ENCODE data around the gene ARHGEF19. TPM values are rescaled to one million over a fixed set of nuclear protein-coding genes. Genes with fewer than 3 reads are reported as not detected.
A peak's percentile ranks its signal among the peaks of the same experiment; 100 is the strongest.

The ARHGEF19 gene
- total RNA-seq, 6 experiments from 2014 or later = 5.5 to 9.0 (median 7.2) TPM

- TF ChIP-seq CTCF (IDR thresholded peaks at IDR 0.05) = no peak
- peaks cover 16% of the 10 kb centered on the region; the same call in 1 of the 2 replicates for H3K27me3 Mint-ChIP-seq (ENCODE audit: insufficient read depth)
- peaks cover 5% of the 10 kb centered on the region; the same call in 1 of the 2 replicates for H3K4me1 Mint-ChIP-seq (ENCODE audit: low read depth)
- H3K9me3 Mint-ChIP-seq = no peaks in the 10 kb centered on the region
- H3K4me3 Mint-ChIP-seq = no peak overlapping the region
- no peak for DNase-seq
- H3K36me3 Mint-ChIP-seq (ENCODE audit: low read depth) = no peaks in the 10 kb centered on the region
- H3K27ac Mint-ChIP-seq = no peak overlapping the region
Measured at GRCh38 chr1:16210581-16210980, 1.9 kb downstream of the ARHGEF19 start.

GRCh38 chr1:16209847-16210407 lies 2.5 kb downstream of the ARHGEF19 start:
- DNase-seq = no peak
- no peak for TF ChIP-seq CTCF (IDR thresholded peaks at IDR 0.05)
- Mint-ChIP-seq H3K36me3 (ENCODE audit: low read depth) (no peaks in the 10 kb centered on the region), H3K9me3 (no peaks in the 10 kb centered on the region), H3K4me3 (no peak overlapping the region), H3K27ac (no peak overlapping the region), H3K27me3 (ENCODE audit: insufficient read depth) (peaks cover 16% of the 10 kb centered on the region; the same call in 1 of the 2 replicates), H3K4me1 (ENCODE audit: low read depth) (peaks cover 5% of the 10 kb centered on the region; the same call in 1 of the 2 replicates)

- H3K27ac Mint-ChIP-seq = no peak overlapping the region
- DNase-seq = no peak
- no peak for TF ChIP-seq CTCF (IDR thresholded peaks at IDR 0.05)
- H3K9me3 Mint-ChIP-seq = no peaks in the 10 kb centered on the region
- peaks cover 5% of the 10 kb centered on the region; the same call in 1 of the 2 replicates for H3K4me1 Mint-ChIP-seq (ENCODE audit: low read depth)
- H3K36me3 Mint-ChIP-seq (ENCODE audit: low read depth) = no peaks in the 10 kb centered on the region
- peaks cover 16% of the 10 kb centered on the region; the same call in 1 of the 2 replicates for H3K27me3 Mint-ChIP-seq (ENCODE audit: insufficient read depth)
- H3K4me3 Mint-ChIP-seq = no peak overlapping the region
Measured at GRCh38 chr1:16209132-16209846, 3.2 kb downstream of the ARHGEF19 start.

- Mint-ChIP-seq H3K27me3 (ENCODE audit: insufficient read depth) (peaks cover 16% of the 10 kb centered on the region; the same call in 1 of the 2 replicates), H3K9me3 (no peaks in the 10 kb centered on the region), H3K27ac (no peak overlapping the region), H3K4me1 (ENCODE audit: low read depth) (peaks cover 5% of the 10 kb centered on the region; the same call in 1 of the 2 replicates), H3K4me3 (no peak overlapping the region), H3K36me3 (ENCODE audit: low read depth) (no peaks in the 10 kb centered on the region)
- no peak for TF ChIP-seq CTCF (IDR thresholded peaks at IDR 0.05)
- peak; percentile 12 for DNase-seq
Measured at GRCh38 chr1:16208270-16208987, 4.0 kb downstream of the ARHGEF19 start.

GRCh38 chr1:16207318-16208269 lies 4.9 kb downstream of the ARHGEF19 start:
- H3K4me3 Mint-ChIP-seq = peak overlapping the region; percentile 89
- H3K36me3 Mint-ChIP-seq (ENCODE audit: low read depth) = no peaks in the 10 kb centered on the region
- peaks cover 5% of the 10 kb centered on the region; the same call in 1 of the 2 replicates for H3K4me1 Mint-ChIP-seq (ENCODE audit: low read depth)
- peak overlapping the region; percentile 99 for H3K27ac Mint-ChIP-seq
- TF ChIP-seq CTCF (IDR thresholded peaks at IDR 0.05) = no peak
- peaks cover 13% of the 10 kb centered on the region; the same call in 1 of the 2 replicates for H3K27me3 Mint-ChIP-seq (ENCODE audit: insufficient read depth)
- no peaks in the 10 kb centered on the region for H3K9me3 Mint-ChIP-seq
- DNase-seq = peak; percentile 10

Measured in HFFc6 (cell line).